GM08714 (cell line): ENCODE data around the gene HPS6.

Experiments
- H3K4me3 ChIP-seq: fragments of 200-500 bp; sonication (Bioruptor generic); 2 replicates; pipeline ENCODE4 v1.5.1; 2014; ENCODE audit warnings: mild to moderate bottlenecking, low read length, inconsistent platforms
- ZNF274 ChIP-seq: IDR thresholded peaks from 2 replicates; pipeline ENCODE4 v1.6.1; 2012; ENCODE audit warnings: mild to moderate bottlenecking, low read depth, low read length

Gene HPS6

GRCh38 chr10:102059987-102060386 lies 5.2 kb upstream of the HPS6 start:
- no peak overlapping the region for H3K4me3 ChIP-seq
- TF ChIP-seq ZNF274: no peak

- peak overlapping the region; percentile 89; the same call in 1 of the 2 replicates for H3K4me3 ChIP-seq
- TF ChIP-seq ZNF274: no peak
These were observed 664 bp upstream of the HPS6 start for GRCh38 chr10:102064503-102064867.

GRCh38 chr10:102065561-102066398 lies 631 bp downstream of the HPS6 start:
- H3K4me3 ChIP-seq: peak overlapping the region; percentile 89
- TF ChIP-seq ZNF274: no peak

GRCh38 chr10:102066399-102067088 lies 1.4 kb downstream of the HPS6 start:
- no peak for TF ChIP-seq ZNF274
- H3K4me3 ChIP-seq: peak overlapping the region; percentile 89

GRCh38 chr10:102067091-102067916 lies 2.2 kb downstream of the HPS6 start:
- no peak for TF ChIP-seq ZNF274
- H3K4me3 ChIP-seq: no peak overlapping the region

GRCh38 chr10:102068216-102068615 lies 3.1 kb downstream of the HPS6 start:
- no peak for TF ChIP-seq ZNF274
- H3K4me3 ChIP-seq: no peak overlapping the region

- H3K4me3 ChIP-seq: no peak overlapping the region
- no peak for TF ChIP-seq ZNF274
These were observed 3.9 kb downstream of the HPS6 start for GRCh38 chr10:102069071-102069470.

GRCh38 chr10:102072673-102073527 lies 7.8 kb downstream of the HPS6 start:
- no peak overlapping the region for H3K4me3 ChIP-seq
- no peak for TF ChIP-seq ZNF274

- no peak for TF ChIP-seq ZNF274
- no peak overlapping the region for H3K4me3 ChIP-seq
These were observed 18.4 kb downstream of the HPS6 start for GRCh38 chr10:102083541-102083940.

GRCh38 chr10:102085336-102085735 lies 20.2 kb downstream of the HPS6 start:
- H3K4me3 ChIP-seq: no peak overlapping the region
- TF ChIP-seq ZNF274: no peak

- TF ChIP-seq ZNF274: no peak
- no peak overlapping the region for H3K4me3 ChIP-seq
These were observed 21.0 kb downstream of the HPS6 start for GRCh38 chr10:102086196-102086595.

GRCh38 chr10:102090772-102091171 lies 25.6 kb downstream of the HPS6 start:
- no peak for TF ChIP-seq ZNF274

GRCh38 chr10:102096449-102096848 lies 31.3 kb downstream of the HPS6 start:
- no peak overlapping the region for H3K4me3 ChIP-seq
- TF ChIP-seq ZNF274: no peak

More at GRCh38 chr10:102090772-102091171, 25.6 kb downstream of the HPS6 start:
- no peak overlapping the region for H3K4me3 ChIP-seq
